Caki2 (cell line): Measurements from ENCODE around the gene LDLRAD1. TPM values are rescaled to one million over a fixed set of nuclear protein-coding genes. Genes with fewer than 3 reads are reported as not detected.
"Not testable (repeated sequence)": the region's sequence is repeated elsewhere in the genome, so short reads cannot be mapped to it uniquely, and the experiment has no call there.

ENCODE experiments used
- DNase-seq: peaks from one replicate; pipeline ENCODE4 v3.0.0-alpha.2; 2015; ENCODE audit warnings: low read depth
- in situ Hi-C: cut with HindIII; loops from 2 replicates; pipeline ENCODE4 v1.10.0; 2016; ENCODE audit warnings: low sequenced_read_pairs, low pct_unique_long_range_greater_than_20kb, mixed read lengths
- total RNA-seq: library from RNA; depleted of rRNA; stranded (reverse); fragments of >200 nt; shearing (Covaris generic); gene quantifications from 2 replicates; pipeline ENCODE4 v1.2.3, GENCODE V29; 2014; ENCODE audit warnings: low replicate concordance

Gene LDLRAD1
- total RNA-seq, 1 experiment from 2014 or later: not detected

DNA sequence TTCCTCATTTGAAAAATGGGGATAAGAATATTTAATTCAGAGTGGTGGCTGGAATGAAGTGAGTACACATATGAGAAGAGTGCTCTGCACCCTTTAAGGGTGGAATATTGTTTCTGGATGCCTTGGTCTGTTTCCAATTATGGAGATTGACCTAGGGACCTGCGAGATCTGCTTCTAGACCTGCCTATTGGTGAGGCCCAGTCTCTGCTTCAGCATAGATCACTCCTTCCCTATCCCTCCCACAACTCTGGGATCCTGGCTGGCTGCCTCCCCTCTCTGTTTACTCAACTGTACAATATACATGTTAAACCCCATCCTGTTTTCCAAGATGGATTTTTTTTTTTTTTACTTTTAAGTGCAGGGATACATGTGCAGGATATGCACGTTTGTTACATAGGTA lies 6.4 kb upstream of the LDLRAD1 start:
- no peak for DNase-seq
- in situ Hi-C loops: no loop called here

DNA sequence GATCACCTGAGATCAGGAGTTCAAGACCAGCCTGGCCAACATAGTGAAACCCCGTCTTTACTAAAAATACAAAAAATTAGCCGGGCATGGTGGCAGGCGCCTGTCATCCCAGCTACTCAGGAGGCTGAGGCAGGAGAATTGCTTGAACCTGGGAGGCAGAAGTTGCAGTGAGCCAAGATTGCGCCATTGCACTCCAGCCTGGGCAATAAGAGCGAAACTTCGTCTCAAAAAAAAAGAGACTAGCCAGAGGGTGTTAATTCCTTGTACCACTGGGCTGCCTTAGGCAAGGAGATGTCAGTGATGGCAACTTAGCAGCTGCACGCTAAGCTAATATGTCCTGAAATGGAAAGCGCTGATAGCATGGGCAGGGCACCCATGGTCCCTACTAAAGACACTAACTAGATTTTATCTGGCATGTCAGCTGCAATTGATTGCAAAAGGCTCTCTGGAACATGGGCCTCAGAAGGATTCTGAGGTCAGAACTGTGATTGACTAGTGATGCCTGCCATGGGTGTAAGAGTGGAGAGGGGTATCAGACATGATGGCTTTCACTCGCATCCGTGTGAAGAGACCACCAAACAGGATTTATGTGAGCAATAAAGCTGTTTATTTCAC lies 1.7 kb upstream of the LDLRAD1 start:
- in situ Hi-C loops, DNase-seq: not testable (repeated sequence)

DNA sequence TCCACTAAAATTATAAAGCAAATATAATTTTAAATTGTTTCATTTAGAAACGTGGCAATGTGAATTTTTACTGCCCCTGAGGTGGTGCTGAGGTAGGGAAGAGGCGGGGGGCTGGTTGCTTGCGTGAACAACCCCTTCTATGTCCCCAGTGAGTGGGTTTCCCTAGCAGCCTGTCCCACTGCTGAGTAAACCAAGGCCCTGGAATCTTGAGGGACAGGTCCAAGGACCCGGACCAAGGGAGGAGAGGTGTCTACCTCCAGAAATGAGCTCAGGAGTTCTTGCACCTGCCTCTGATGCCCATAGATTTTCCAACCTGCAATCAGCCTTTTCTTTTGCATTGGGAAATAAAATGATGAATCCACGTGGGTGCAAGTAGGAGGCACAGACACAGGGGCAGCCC lies 649 bp upstream of the LDLRAD1 start:
- DNase-seq: no peak
- in situ Hi-C loops: no loop called here

DNA sequence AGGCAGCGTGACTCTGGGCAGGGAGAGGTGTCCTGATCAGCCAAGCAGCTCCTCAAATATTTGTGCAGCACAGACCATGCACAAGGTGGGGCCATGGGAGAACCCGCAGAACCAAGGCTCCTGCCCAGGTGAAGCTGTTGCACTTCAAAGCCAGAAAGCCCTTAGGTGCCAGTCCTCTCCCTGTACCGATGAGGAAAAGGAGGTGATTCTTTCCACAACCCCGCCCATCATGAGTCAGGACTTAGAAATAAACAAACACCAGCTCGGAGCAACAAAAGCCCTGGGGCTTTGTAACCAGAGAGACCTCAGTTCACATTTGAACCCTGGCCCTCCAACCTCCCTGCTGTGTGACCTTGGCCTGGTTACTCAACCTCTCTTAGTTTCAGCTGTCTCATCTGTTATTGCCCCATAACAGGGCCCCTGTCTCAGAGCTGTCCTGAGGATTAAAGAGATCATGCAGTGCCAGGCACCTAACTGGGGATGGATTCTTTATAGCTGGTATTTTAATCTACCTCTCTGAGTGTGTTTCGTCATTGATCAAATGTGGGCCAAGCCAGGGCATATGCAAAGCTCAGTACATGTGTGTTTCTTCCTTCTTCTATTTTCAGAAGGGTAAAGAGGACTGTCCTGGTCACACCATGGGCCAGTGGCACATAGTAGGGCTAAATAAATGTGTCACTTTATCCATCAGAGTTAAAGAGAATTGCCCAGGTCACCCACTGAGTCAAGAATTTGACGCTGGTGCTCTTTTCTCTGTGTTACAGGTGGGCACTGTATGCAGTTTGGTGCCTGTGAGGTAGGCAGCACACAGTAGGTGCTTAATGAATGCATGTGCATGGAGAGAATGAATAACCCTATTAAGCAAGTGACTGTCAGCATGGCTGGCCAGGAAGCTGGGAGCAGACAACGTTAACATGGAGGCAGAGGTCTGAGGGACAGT lies 1.4 kb downstream of the LDLRAD1 start:
- DNase-seq: peak; percentile 60
- in situ Hi-C loops: no loop called here

DNA sequence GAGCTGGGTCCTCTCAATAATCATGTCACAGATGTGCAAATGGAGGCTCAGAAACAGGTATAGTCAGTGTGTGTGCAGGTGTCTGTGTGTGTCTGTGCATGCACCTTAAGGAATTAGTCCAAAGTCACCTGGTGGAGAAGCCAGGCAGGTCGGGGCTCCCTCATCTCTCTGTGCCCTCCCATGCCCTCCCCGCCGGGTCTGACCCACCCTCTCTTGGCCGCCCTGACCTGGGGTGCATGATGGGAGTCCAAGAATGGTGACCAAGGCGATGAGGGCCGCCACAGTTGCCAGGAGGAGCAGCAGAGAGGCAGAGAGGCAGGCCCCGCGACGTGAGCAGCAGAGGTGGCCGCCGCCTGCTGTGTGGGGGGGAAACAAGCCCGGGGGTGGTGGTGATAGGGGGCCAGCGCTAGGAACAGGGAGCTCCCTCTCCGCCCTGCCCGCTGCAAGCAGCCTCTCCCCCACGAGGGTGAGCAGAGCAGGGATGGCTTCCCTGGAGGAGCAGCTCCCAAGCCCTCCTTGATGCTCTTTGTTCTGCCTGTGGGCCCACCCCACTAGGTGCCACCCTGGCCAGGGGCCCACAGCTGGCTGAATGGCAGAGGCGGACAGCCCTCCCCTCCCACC lies 3.9 kb downstream of the LDLRAD1 start:
- in situ Hi-C loops: no loop called here
- no peak for DNase-seq

DNA sequence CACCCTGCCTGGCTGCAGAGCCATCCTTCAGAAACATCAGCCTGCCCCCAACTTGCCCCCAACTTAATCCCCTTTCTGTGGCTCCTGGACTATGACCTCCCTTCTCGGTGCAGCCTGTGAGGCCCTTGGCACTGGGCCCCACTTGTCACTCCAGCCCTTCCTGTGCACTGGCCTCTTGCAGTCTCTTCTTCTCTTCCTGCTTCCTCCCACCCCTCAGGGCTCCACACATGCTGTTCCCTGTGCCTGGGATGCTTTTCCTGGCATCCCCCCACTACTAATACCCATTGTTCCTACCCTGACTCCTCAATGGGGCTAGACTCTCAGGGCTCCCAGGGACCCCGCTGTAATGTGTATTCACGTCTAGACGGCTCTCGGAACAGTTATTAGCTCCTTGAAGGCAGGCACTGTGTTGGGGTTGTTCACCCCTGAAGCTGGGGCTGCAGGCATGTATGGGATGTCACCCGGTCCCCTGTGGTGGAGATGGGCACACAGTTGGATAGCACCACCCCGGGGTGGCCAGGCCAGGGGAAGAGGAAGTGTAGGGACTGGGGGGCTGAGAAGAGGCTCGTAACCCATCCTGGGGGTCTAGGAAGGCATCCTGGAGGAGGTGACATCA lies 4.5 kb downstream of the LDLRAD1 start:
- DNase-seq: no peak
- in situ Hi-C loops: no loop called here

DNA sequence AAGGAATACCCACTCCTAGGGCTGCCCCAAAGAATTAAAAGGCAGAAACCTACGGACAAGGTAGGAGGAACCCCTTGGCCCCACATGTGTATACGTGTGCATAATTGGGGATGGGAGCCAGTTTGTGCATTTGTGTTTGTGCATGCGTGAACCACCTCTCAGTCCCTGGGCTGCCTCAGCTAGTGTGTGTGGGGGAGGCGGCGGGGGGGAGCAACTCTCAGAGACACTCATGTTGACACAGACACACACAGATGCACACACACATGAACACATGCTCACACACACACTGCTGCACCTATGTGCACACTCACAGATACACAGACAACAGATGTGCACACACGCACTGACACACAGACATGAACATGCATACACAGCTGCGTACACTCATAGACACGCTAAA lies 5.1 kb downstream of the LDLRAD1 start:
- in situ Hi-C loops: no loop called here
- no peak for DNase-seq

DNA sequence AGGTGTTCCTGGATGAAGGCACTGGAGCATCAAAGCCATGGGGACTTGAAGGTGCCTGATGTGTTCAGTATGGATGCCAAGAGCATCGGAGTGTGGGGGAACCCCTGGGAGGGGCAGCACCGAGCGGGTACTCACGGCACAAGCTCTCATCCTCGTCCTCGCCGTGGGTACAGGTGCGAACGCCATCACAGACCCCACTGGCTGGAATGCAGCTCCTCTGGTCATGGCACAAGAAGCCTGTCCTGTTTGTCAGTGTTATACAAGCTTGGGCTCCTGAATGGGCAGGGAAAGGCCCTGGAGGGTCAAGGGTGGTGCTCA lies 6.0 kb downstream of the LDLRAD1 start:
- no peak for DNase-seq
- in situ Hi-C loops: no loop called here

DNA sequence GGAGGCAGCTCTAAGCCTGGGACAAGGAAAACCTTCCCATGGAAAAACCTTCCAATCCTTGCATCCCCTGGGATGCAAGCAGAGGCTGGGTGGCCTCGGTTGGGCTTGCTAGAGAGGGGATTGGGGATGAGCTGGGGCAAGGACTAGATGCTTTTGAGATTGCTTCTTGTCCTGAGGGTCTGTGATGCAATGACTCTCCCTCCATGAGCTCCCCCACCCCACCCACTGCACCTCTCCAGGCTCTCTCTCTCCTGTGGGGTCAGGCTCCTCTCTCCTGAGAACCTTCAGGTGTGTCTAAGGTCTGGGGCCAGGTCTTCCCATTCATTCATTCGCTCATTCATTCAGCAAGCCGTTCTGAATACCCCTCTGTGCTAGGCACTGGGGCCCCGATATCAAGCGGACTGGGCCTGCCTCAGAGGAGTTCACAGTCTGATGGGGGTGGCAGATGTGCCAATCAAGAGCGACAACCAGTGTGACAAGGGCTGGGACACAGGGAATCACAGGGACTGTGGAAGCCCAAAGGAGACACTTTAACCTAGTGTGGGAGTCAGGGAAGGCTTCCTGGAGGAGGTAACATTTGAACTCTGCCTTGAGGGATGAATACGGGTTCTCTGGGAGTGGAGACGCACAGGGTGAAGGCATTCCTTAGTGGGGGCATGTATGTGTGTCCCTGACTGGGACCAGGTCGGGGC lies 6.5 kb downstream of the LDLRAD1 start:
- DNase-seq: no peak
- in situ Hi-C loops: no loop called here

DNA sequence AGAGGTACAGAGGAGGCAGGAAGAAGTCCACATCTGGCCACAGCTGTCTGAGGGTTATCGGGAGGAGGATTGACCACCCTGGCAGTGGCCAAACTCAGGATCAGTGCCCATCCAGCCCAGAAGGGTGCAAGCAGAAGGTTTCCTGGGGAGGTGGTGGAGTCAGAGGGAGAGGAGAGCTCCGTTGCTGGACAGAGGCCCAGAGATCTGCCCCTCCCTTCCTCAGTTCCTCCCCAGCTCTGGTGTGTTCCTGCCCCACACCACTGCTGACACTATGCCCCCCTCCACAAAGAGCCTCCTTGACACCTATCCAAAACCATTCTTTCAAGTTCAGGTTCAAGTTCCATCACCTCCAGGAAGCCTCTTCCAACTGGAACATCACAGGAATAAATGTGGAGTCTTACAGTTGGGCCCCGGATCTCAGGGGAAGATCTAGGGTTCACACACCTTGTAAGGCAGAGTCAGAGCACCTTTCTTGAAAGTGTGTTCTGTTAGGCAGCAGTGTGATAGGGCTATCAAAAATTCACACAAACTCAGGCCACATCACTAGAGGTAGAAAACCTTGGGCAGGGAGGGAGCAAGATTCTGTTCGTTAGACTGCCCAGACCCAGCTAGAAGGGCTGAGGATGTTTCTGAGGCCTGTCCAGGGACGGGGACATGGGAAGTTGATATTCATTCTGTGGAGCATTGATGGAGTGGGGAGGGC lies 7.4 kb downstream of the LDLRAD1 start:
- DNase-seq: no peak
- in situ Hi-C loops: no loop called here

DNA sequence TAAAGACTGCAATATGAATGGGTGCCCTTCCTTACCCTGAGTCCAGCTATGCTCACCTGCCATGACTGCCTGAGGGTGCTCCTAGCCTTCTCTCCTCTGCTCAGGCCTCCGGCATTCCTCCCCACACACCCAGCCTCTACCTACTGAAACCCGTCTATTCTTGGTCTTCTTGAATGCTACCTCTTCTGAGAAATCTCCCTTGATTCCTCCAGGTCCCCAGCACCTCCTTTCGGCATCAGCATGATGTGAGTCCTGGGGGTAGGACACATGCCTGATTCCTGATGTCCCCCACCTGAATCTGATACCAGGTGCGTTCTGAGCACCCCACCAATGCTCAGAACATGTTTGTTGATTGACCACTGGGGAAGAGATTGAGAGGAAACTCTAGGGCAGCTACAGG lies 8.6 kb downstream of the LDLRAD1 start:
- no peak for DNase-seq

DNA sequence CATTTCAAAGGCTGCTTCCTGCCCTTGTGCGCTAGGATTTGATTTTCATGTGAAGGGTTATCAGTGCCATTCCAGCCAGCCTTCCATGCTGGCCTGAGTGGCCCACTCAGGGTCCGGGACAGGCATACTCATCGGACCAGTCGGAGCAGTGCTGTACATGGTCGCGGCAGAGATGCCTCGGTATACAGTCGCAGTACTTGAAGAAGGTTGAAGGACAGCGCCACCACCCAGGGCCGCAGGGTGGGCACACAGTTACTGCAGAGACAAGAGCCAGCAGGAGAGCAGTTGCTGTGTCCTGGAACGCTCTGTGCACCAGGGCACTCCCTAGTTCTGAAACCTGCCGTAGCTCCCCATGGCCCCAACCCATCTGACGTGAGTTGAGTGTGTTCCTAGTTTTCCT lies 9.1 kb downstream of the LDLRAD1 start:
- no peak for DNase-seq
- in situ Hi-C loops: no loop called here

More for the DNA sequence above, 8.6 kb downstream of the LDLRAD1 start:
- in situ Hi-C loops: no loop called here

DNA sequence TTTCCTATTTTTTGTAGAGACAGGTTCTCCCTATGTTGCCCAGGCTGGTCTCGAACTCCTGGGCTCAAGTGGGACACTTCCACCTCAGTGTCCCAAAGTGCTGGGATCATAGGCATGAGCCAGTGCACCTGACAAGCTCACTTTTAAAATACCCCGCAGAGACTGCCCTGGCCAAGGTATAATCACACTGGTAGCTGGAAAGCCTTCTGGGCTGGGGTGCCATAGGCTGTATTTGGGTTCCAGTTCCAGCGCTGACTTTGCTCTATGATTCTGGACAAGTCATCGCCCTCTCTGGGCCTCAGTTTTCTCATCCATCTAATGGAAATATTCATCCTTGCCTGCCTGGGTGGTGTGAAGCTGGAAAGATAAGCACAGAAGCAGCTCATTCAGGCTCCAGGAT lies 10.4 kb downstream of the LDLRAD1 start:
- in situ Hi-C loops: no loop called here
- no peak for DNase-seq

DNA sequence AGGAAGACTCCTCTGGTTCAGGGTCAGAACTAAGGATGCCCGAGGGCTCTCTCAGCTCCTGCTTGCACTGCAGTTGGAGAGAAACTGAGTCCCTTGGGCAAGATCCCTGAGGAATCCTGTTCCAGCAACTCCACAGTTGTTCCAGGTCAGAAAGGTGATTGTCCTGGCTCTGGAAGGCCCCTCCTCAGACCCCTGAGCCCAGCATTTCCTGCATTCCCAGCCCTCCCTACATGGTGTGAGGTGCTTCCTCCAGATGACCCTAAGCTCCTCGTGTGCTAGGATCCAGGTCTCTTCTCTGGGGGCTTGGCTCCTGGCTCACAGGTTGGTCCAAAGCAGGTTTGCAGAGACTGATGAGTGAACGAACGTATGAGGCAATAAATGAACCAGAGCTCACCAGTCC lies 11.5 kb downstream of the LDLRAD1 start:
- no peak for DNase-seq
- in situ Hi-C loops: no loop called here

DNA sequence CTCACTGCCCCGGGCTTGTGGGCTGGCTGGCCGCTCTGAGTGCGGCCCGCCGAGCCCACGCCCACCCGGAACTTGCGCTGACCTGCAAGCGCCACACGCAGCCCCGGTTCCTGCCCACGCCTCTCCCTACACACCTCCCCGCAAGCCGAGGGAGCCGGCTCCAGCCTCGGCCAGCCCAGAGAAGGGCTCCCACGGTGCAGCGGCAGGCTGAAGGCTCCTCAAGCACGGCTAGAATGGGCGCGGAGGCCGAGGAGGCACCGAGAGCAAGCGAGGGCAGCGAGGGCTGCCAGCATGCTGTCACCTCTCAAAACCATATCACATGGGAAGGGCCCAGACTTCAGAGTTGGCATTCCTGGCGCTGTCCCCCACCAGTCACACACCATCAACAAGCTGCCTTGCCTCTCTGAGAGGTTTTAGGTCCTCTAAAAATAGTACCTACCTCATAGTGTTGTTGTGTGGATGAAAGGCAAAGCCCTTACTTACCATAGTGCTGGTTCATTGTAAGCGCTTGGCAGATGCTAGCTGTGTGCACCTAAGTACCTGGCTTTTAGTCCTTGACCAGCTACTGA lies 13.4 kb downstream of the LDLRAD1 start:
- in situ Hi-C loops: no loop called here

DNA sequence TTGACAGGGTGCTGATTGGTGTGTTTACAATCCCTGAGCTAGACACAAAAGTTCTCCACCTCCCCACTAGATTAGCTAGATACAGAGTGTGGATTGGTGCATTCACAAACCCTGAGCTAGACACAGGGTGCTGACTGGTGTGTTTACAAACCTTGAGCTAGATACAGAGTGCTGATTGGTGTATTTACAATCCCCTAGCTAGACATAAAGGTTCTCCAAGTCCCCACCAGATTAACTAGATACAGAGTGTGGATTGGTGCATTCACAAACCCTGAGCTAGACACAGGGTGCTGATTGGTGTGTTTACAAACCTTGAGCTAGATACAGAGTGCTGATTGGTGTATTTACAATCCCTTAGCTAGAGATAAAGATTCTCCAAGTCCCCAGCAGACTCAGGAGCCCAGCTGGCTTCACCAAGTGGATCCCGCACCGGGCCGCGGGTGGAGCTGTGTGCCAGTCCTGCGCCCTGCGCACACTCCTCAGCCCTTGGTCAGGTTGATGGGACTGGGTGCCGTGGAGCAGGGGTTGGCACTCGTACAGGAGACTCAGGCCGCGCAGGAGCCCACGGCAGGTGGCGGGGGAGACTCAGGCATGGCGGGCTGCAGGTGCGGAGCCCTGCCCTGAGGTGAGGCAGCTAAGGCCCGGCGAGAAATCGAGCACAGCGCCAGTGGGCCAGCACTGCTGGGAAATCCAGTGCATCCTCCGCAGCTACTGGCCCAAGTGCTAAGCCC lies 14.1 kb downstream of the LDLRAD1 start:
- in situ Hi-C loops, DNase-seq: not testable (repeated sequence)

More for the DNA sequence above, 13.4 kb downstream of the LDLRAD1 start:
- DNase-seq: no peak

DNA sequence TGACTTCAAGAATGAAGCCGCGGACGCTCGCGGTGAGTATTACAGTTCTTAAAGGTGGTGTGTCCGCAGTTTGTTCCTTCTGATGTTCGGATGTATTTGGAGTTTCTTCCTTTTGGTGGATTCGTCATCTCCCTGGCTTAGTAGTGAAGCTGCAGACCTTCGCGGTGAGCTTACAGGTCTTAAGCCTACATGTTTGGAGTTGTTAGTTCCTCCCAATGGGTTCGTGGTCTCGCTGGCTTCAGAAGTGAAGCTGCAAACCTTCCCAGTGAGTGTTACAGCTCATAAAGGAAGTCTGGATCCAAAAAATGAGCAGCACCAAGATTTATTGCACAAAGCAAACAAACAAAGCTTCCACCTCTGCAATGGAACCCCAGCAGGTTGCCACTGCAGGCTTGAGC lies 14.7 kb downstream of the LDLRAD1 start:
- no peak for DNase-seq
- in situ Hi-C loops: no loop called here
